HepG2 (cell line): ENCODE data around the gene LRP5. TPM values are rescaled to one million over a fixed set of nuclear protein-coding genes. Genes with fewer than 3 reads are reported as not detected.

Experiments used
- ARNTL ChIP-seq: sonication (generic); formaldehyde crosslinking; IDR thresholded peaks from 2 replicates; pipeline ENCODE4 v1.4.0; 2020; ENCODE audit warnings: mild to moderate bottlenecking, missing genetic modification reagents
- BCL6 ChIP-seq: IDR thresholded peaks from 2 replicates; pipeline ENCODE4 v1.6.1; 2016; ENCODE audit warnings: missing genetic modification reagents, missing compliant biosample characterization
- HDAC1 ChIP-seq: sonication (generic); formaldehyde crosslinking; IDR thresholded peaks from 2 replicates; pipeline ENCODE4 v1.5.1; 2020; ENCODE audit warnings: mild to moderate bottlenecking, missing genetic modification reagents
- JUNB ChIP-seq: sonication (generic); formaldehyde crosslinking; IDR thresholded peaks from 2 replicates; pipeline ENCODE4 v1.8.0; 2022; ENCODE audit warnings: missing genetic modification reagents, mild to moderate bottlenecking, borderline replicate concordance
- KAT8 ChIP-seq: IDR thresholded peaks from 2 replicates; pipeline ENCODE4 v1.6.1; 2016; ENCODE audit warnings: missing genetic modification reagents, missing compliant biosample characterization
- KLF15 ChIP-seq: sonication (generic); formaldehyde crosslinking; IDR thresholded peaks from 2 replicates; pipeline ENCODE4 v1.8.1; 2023; ENCODE audit warnings: borderline replicate concordance, mild to moderate bottlenecking, inconsistent platforms, missing genetic modification reagents, mixed read lengths
- LCORL ChIP-seq, 2 experiments: fragments of 450-650 bp in 1 of 2; sonication (generic) in 1 of 2; formaldehyde crosslinking in 1 of 2; IDR thresholded peaks; 2 replicates each; pipeline versions ENCODE4 v1.5.0 to v1.6.1; 2017 to 2020; ENCODE audit warnings: antibody characterized with exemption in 1 of 2, missing genetic modification reagents in 1 of 2
- MXI1 ChIP-seq: IDR thresholded peaks from 3 replicates; pipeline ENCODE4 v1.6.1; 2012; ENCODE audit warnings: low read depth, low read length, inconsistent platforms, borderline replicate concordance
- NCOA2 ChIP-seq: sonication (generic); formaldehyde crosslinking; IDR thresholded peaks from 2 replicates; pipeline ENCODE4 v1.8.0; 2022; ENCODE audit warnings: inconsistent platforms
- PITX1 ChIP-seq: sonication (generic); formaldehyde crosslinking; IDR thresholded peaks from 2 replicates; pipeline ENCODE4 v1.5.1; 2020; ENCODE audit warnings: mild to moderate bottlenecking, missing genetic modification reagents
- SAP130 ChIP-seq: IDR thresholded peaks from 2 replicates; pipeline ENCODE4 v1.6.1; 2016; ENCODE audit warnings: low read depth
- THRA ChIP-seq: sonication (generic); formaldehyde crosslinking; IDR thresholded peaks from 2 replicates; pipeline ENCODE4 v1.4.0; 2020; ENCODE audit warnings: missing genetic modification reagents, borderline replicate concordance
- ZBTB4 ChIP-seq: sonication (generic); formaldehyde crosslinking; IDR thresholded peaks from 2 replicates; pipeline ENCODE4 v1.4.0; 2020; ENCODE audit warnings: missing genetic modification reagents, mild to moderate bottlenecking, borderline replicate concordance
- ZNF280B ChIP-seq: sonication (generic); formaldehyde crosslinking; IDR thresholded peaks from 2 replicates; pipeline ENCODE4 v1.5.0; 2020; ENCODE audit warnings: missing genetic modification reagents, mild to moderate bottlenecking, borderline replicate concordance
- ZNF331 ChIP-seq: sonication (generic); formaldehyde crosslinking; IDR thresholded peaks from 2 replicates; pipeline ENCODE4 v1.4.0; 2020; ENCODE audit warnings: missing genetic modification reagents
- ZNF547 ChIP-seq: sonication (generic); formaldehyde crosslinking; IDR thresholded peaks from 2 replicates; pipeline ENCODE4 v1.5.1; 2020; ENCODE audit warnings: mild to moderate bottlenecking, missing genetic modification reagents
- ZNF577 ChIP-seq: sonication (generic); formaldehyde crosslinking; IDR thresholded peaks from 2 replicates; pipeline ENCODE4 v1.4.0; 2020; ENCODE audit warnings: mild to moderate bottlenecking, low read depth, missing genetic modification reagents, borderline replicate concordance
- ZSCAN29 ChIP-seq: sonication (generic); formaldehyde crosslinking; conservative IDR thresholded peaks from 2 replicates; pipeline ENCODE4 v1.4.0; 2020; ENCODE audit warnings: mild to moderate bottlenecking, missing genetic modification reagents
- polyA plus RNA-seq, 8 experiments: library from polyadenylated mRNA; depleted of rRNA in 3 of 8; stranded (reverse) in 7 of 8; unstranded in 1 of 8; fragments of >200 nt; fragmentation: Illumina TruSeq in 4 of 8; extraction: Trizol in 4 of 8; gene quantifications; 2 replicates each; pipeline versions ENCODE4 v1.2.1 to v1.2.3, GENCODE V29; 2011 to 2016; ENCODE audit warnings: low read depth in 4 of 8, missing spikeins in 1 of 8, mixed read lengths in 1 of 8; ENCODE audit not compliant: insufficient read depth in 1 of 8
- total RNA-seq, 5 experiments: library from RNA; depleted of rRNA; stranded (reverse); fragments of >200 nt; fragmentation: Illumina TruSeq; extraction: Trizol; gene quantifications; 2 replicates each; pipeline ENCODE4 v1.2.3, GENCODE V29; 2016; ENCODE audit warnings: low read depth in 1 of 5
- TF ChIP-seq, protein P1 (sequence below): sonication (generic); formaldehyde crosslinking; IDR thresholded peaks from 2 replicates; pipeline ENCODE4 v1.9.0; 2022; ENCODE audit warnings: missing genetic modification reagents, mild to moderate bottlenecking, borderline replicate concordance

LRP5 gene
- total and polyA plus RNA-seq, 2 of the 13 experiments (the other 11 are each of a cell fraction or from before 2014, with no cell fraction given), result 40.4 to 64.0 TPM

DNA sequence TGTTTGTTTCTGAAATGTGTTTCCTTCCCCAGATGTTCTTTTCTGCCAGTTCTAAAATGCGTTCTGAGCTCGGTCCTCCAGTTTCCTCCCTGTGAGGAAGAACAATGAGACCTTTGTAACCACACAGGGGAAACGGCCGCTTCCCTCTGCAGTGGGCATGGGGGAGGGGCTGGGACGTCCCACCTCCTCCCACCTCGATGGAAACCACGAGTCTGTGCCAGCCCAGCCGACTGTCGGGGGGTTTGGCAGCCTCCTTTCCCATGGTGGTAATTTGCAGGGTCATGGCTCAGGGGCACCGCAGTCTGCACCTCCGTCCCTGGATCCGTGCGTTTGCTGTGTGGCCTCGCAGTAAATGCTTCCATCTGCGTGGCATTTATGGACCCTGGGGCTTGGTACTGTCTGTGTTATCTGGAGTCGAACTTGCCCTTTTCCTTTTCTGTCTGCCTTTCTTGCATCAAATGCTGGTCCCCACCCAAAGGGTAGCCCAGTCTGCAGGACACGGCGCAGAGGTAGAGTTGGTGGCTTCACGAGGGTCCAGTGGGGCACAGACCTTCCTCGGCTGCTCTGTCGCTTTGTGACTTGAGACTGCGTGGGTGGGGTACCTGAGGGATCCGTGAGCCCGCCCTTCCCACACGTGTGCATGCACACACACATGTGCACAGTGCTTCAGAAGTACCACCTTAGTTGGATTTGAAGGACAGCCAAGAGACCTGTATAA lies 16.1 kb downstream of the LRP5 start (continued):
- 0 out of 2 replicates have a peak, but pooled peaks have one; percentile 43 for TF ChIP-seq ZNF280B (CRISPR knock-in tag)
- no peak for TF ChIP-seq JUNB (CRISPR knock-in tag)
- TF ChIP-seq ZSCAN29 (CRISPR knock-in tag), result peak; percentile 42; the same call in 1 of the 2 replicates
- no peak for TF ChIP-seq ZNF577 (CRISPR knock-in tag)
- TF ChIP-seq BCL6 (CRISPR knock-in tag), result peak; percentile 27; the same call in 1 of the 2 replicates
- no peak for TF ChIP-seq ZNF547 (CRISPR knock-in tag)
- TF ChIP-seq ZNF331 (CRISPR knock-in tag), result peak; percentile 49; the same call in 1 of the 2 replicates
- TF ChIP-seq THRA (CRISPR knock-in tag), result 0 out of 2 replicates have a peak, but pooled peaks have one; percentile 46
- TF ChIP-seq LCORL (IDR thresholded peaks at IDR 0.05), result no peak
- 0 out of 2 replicates have a peak, but pooled peaks have one; percentile 51 for TF ChIP-seq LCORL (CRISPR knock-in tag; IDR thresholded peaks at IDR 0.05)
- TF ChIP-seq MXI1, result peak; percentile 43; the same call in 1 of the 3 replicates
- peak; percentile 73 for TF ChIP-seq SAP130
- TF ChIP-seq PITX1, result peak; percentile 63; the same call in 1 of the 2 replicates
- peak; percentile 49; the same call in 1 of the 2 replicates for TF ChIP-seq HDAC1 (CRISPR knock-in tag)
- TF ChIP-seq ARNTL, result peak; percentile 66
- TF ChIP-seq KLF15, result no peak
- 0 out of 2 replicates have a peak, but pooled peaks have one; percentile 48 for TF ChIP-seq ZBTB4 (CRISPR knock-in tag)
- TF ChIP-seq KAT8, result peak; percentile 61; the same call in 1 of the 2 replicates
- TF ChIP-seq, protein P1, sequence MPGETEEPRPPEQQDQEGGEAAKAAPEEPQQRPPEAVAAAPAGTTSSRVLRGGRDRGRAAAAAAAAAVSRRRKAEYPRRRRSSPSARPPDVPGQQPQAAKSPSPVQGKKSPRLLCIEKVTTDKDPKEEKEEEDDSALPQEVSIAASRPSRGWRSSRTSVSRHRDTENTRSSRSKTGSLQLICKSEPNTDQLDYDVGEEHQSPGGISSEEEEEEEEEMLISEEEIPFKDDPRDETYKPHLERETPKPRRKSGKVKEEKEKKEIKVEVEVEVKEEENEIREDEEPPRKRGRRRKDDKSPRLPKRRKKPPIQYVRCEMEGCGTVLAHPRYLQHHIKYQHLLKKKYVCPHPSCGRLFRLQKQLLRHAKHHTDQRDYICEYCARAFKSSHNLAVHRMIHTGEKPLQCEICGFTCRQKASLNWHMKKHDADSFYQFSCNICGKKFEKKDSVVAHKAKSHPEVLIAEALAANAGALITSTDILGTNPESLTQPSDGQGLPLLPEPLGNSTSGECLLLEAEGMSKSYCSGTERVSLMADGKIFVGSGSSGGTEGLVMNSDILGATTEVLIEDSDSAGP (CRISPR knock-in tag), result peak; percentile 18; the same call in 1 of the 2 replicates
- peak; percentile 68 for TF ChIP-seq NCOA2 (CRISPR knock-in tag)
